Spleen (tissue), 11 donors: ENCODE data around the gene AOC2. TPM values are rescaled to one million over a fixed set of nuclear protein-coding genes. Genes with fewer than 3 reads are reported as not detected.
A peak's percentile ranks its signal among the peaks of the same experiment; 100 is the strongest.

Source experiments
- DNase-seq: peaks from one replicate; pipeline ENCODE4 v3.0.0-alpha.2; 2020
- H3K27ac ChIP-seq, 8 donors: fragments of 200-600 bp; sonication (generic) in 7 of 8; 1 replicate in 4 of 8; 2 replicates in 4 of 8; pipeline versions ENCODE4 v1.5.0 to v1.8.0; 2016 to 2021; ENCODE audit warnings: inconsistent platforms in 4 of 8, mild to moderate bottlenecking in 4 of 8, moderate library complexity in 1 of 8
- H3K27me3 ChIP-seq, 7 donors: fragments of 200-600 bp; sonication (generic) in 6 of 7; replicated peaks in 1 of 7; 1 replicate in 4 of 7; 2 replicates in 3 of 7; pipeline versions ENCODE4 v1.5.0 to v1.8.0; 2016 to 2021; ENCODE audit warnings: inconsistent platforms in 3 of 7, mild to moderate bottlenecking in 1 of 7
- H3K36me3 ChIP-seq, 6 donors: fragments of 200-600 bp; sonication (generic) in 5 of 6; 1 replicate in 4 of 6; 2 replicates in 2 of 6; pipeline versions ENCODE4 v1.5.0 to v1.8.0; 2016 to 2021; ENCODE audit warnings: inconsistent platforms in 2 of 6
- H3K4me1 ChIP-seq, 6 donors: fragments of 200-600 bp; sonication (generic) in 5 of 6; 1 replicate in 3 of 6; 2 replicates in 3 of 6; pipeline versions ENCODE4 v1.5.0 to v1.8.0; 2016 to 2021; ENCODE audit warnings: inconsistent platforms in 3 of 6
- H3K4me3 ChIP-seq, 8 donors: fragments of 200-600 bp; sonication (generic) in 7 of 8; 1 replicate in 4 of 8; 2 replicates in 4 of 8; pipeline versions ENCODE4 v1.5.0 to v1.8.0; 2016 to 2021; ENCODE audit warnings: inconsistent platforms in 4 of 8, mild to moderate bottlenecking in 4 of 8, moderate library complexity in 2 of 8
- H3K9me3 ChIP-seq, 8 donors: fragments of 200-600 bp; sonication (generic) in 7 of 8; 1 replicate in 4 of 8; 2 replicates in 4 of 8; pipeline versions ENCODE4 v1.5.0 to v1.8.0; 2016 to 2021; ENCODE audit warnings: inconsistent platforms in 4 of 8
- POLR2A ChIP-seq, 3 donors: fragments of 450-650 bp; IDR thresholded peaks; one replicate each; pipeline ENCODE4 v1.5.1; 2017; ENCODE audit warnings: antibody characterized with exemption in 3 of 3, mild to moderate bottlenecking in 1 of 3
- POLR2AphosphoS5 ChIP-seq, 3 donors: sonication (generic); formaldehyde crosslinking; IDR thresholded peaks; one replicate each; pipeline ENCODE4 v1.5.1; 2017; ENCODE audit warnings: antibody characterized with exemption in 3 of 3
- WGBS, 5 donors: extraction: QIAGEN DNeasy Blood & Tissue Kit in 3 of 5; methylation state at CpG; one replicate each; pipeline versions ENCODE4 v1.1.5 to v1.1.7; 2013 to 2018; 5-methylcytosine and 5-hydroxymethylcytosine counted together
- intact Hi-C: fragments of 100-400 bp; cut with DNase I; formaldehyde crosslinking; loops from one replicate; pipeline ENCODE4 v1.15.0; 2023; ENCODE audit warnings: low total_unique reads
- polyA plus RNA-seq, 3 donors: library from polyadenylated mRNA; stranded (reverse); fragments of 200-250 nt; gene quantifications; one replicate each; pipeline ENCODE4 v1.2.1, GENCODE V29; 2013
- total RNA-seq, 7 donors: library from RNA; depleted of rRNA in 3 of 7; stranded (reverse); fragments of >200 nt in 3 of 7; fragmentation: NEBNext Ultra II Directional in 4 of 7; extraction: Animal tissue kit (Norgen Biotek cat#: 25700) in 4 of 7; gene quantifications; one replicate each; pipeline versions ENCODE4 v1.1.0 to v1.2.1, GENCODE V29; 2016 to 2021
- TF ChIP-seq, protein P1 (sequence below), 11 experiments: fragments of 200-600 bp in 7 of 11; fragments of 450-650 bp in 4 of 11; sonication (generic) in 4 of 11; IDR thresholded peaks in 8 of 11; conservative IDR thresholded peaks in 3 of 11; 1 replicate in 7 of 11; 2 replicates in 4 of 11; pipeline versions ENCODE4 v1.4.0 to v1.8.0; 2016 to 2021; ENCODE audit warnings: antibody characterized with exemption in 11 of 11, inconsistent platforms in 4 of 11, mild to moderate bottlenecking in 1 of 11
- donor health status: healthy with polysubstance abuse.
- donor health status: DM: no; HTN: no; CAD: no; lungs with moderate emphysema.
- donor health status: DM: no; HTN: no; CAD: no.
- donor health status: Bipolar disorder and iron deficiency.
- donor health status: healthy.
- donor health status: DM: no; HTN: no; CAD: no.
- donor health status: DM: yes; HTN: yes; CAD: no.

Gene AOC2
- total and polyA plus RNA-seq, 10 donors: 0.59 to 3.6 (median 2.6) TPM

DNA sequence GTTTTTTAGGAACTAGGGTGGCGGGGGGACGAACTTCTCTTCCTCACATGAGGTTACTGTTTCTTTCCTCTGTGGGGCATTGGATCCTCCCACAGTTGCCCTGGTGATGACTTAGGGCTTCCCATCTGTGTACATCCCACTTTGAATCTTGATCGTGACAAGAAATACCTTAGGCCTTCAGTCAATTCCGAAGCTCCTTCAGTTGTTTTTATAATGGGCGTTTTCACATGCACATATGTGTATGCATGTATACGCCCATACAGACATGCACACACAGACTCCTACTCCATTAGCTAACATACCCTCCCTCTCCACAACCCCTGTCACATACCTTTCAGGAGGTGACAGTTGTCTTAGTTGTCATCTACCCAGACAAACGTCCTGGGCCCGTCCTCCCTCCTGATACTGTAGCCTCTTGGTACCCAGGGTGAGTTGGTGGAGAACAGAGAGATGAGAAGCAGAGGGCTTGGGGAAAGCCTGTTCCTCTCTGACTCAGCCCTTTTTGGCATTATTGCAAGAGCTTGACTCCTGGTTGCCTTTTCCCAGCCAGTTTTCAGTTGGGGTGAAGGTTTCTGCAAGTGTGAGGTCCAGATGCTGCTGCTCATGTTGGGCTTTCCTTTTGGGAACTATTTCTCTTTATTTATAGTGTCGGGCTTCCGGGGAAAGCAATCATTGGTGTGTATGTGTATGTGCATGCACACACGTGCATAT lies 2.2 kb upstream of the AOC2 start:
- peak overlapping the region in 4 of 8 donors; percentile 40 to 75 (median 54) for H3K27ac ChIP-seq
- peaks cover 0 to 65% (median 17%) of the 10 kb centered on the region in 6 donors for H3K4me1 ChIP-seq
- no peaks in the 10 kb centered on the region for H3K9me3 ChIP-seq
- peaks cover 3 to 91% (median 84%) of the 10 kb centered on the region in 6 donors for H3K36me3 ChIP-seq
- intact Hi-C loops: loop anchor here (2.0 kb wide), 1 partner anchor 95 kb away; no protein-coding TSS in a partner anchor
- H3K4me3 ChIP-seq: no peak overlapping the region
- peak; percentile 28 for DNase-seq
- WGBS, 5 donors: 77 to 88% (median 82%) methylated on average over 11 of the region's 11 CpGs
- TF ChIP-seq POLR2AphosphoS5 (IDR thresholded peaks at IDR 0.05): no peak
- TF ChIP-seq, protein P1, sequence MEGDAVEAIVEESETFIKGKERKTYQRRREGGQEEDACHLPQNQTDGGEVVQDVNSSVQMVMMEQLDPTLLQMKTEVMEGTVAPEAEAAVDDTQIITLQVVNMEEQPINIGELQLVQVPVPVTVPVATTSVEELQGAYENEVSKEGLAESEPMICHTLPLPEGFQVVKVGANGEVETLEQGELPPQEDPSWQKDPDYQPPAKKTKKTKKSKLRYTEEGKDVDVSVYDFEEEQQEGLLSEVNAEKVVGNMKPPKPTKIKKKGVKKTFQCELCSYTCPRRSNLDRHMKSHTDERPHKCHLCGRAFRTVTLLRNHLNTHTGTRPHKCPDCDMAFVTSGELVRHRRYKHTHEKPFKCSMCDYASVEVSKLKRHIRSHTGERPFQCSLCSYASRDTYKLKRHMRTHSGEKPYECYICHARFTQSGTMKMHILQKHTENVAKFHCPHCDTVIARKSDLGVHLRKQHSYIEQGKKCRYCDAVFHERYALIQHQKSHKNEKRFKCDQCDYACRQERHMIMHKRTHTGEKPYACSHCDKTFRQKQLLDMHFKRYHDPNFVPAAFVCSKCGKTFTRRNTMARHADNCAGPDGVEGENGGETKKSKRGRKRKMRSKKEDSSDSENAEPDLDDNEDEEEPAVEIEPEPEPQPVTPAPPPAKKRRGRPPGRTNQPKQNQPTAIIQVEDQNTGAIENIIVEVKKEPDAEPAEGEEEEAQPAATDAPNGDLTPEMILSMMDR (IDR thresholded peaks at IDR 0.05 in 8 of 11, conservative IDR thresholded peaks at IDR 0.05 in 3 of 11): no peak
- no peak for TF ChIP-seq POLR2A (IDR thresholded peaks at IDR 0.05)
- no peaks in the 10 kb centered on the region for H3K27me3 ChIP-seq

DNA sequence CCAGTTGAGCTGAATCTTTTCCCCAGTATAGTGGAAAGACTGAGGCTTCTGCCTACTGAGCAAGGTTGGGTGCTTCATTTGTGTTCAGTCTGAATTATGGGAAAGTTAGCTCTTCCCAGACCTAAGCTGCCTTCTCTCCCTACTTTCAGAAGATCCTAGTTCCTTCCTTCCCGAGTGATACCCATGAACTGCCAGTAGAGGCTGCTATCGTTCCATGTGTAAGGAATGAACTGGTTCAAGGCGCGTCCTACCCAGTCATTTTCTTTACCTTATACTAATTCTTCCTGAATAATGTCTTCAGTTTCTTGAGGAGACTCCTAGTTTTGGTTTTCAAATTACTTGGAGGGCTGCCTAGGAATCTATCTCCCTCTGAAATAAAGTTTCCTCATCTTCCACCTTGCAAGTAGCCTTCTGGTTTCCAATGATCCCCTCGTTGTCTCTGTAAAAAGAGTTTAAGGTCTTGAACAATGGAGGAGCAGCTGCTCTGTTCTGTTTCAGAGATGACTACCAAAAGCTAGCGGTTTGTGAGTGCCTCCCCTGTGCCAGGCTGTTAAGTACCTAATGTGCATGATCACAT lies 934 bp upstream of the AOC2 start:
- intact Hi-C loops: loop anchor here (2.0 kb wide), 1 partner anchor 93 kb away; no protein-coding TSS in a partner anchor
- peaks cover 3 to 78% (median 70%) of the 10 kb centered on the region in 6 donors for H3K36me3 ChIP-seq
- H3K27me3 ChIP-seq: no peaks in the 10 kb centered on the region
- no peaks in the 10 kb centered on the region for H3K9me3 ChIP-seq
- H3K27ac ChIP-seq: peak overlapping the region in 1 of 8 donors; percentile 31
- TF ChIP-seq, protein P1 (IDR thresholded peaks at IDR 0.05 in 8 of 11, conservative IDR thresholded peaks at IDR 0.05 in 3 of 11): peak; percentile 44 to 85 (median 72)
- TF ChIP-seq POLR2A (IDR thresholded peaks at IDR 0.05) (no peak), POLR2AphosphoS5 (IDR thresholded peaks at IDR 0.05) (peak in 1 of 3 donors; percentile 14)
- DNase-seq: peak; percentile 12
- H3K4me3 ChIP-seq: no peak overlapping the region
- H3K4me1 ChIP-seq: peaks cover 0 to 66% (median 19%) of the 10 kb centered on the region in 6 donors
- WGBS, 5 donors: 49 to 57% (median 50%) methylated on average over 6 of the region's 6 CpGs

GRCh38 chr17:42844761-42845555 lies 578 bp downstream of the AOC2 start:
- peaks cover 3 to 62% (median 55%) of the 10 kb centered on the region in 6 donors for H3K36me3 ChIP-seq
- no peaks in the 10 kb centered on the region for H3K9me3 ChIP-seq
- peak; percentile 66 for DNase-seq
- peak overlapping the region in 1 of 8 donors; percentile 24 for H3K27ac ChIP-seq
- WGBS, 5 donors: 84 to 95% (median 92%) methylated on average over 11 to 24 of the region's 24 CpGs
- TF ChIP-seq POLR2AphosphoS5 (IDR thresholded peaks at IDR 0.05) (peak in 2 of 3 donors; percentile 28 to 66), POLR2A (IDR thresholded peaks at IDR 0.05) (no peak)
- H3K4me3 ChIP-seq: no peak overlapping the region
- peaks cover 0 to 70% (median 21%) of the 10 kb centered on the region in 6 donors for H3K4me1 ChIP-seq
- no peaks in the 10 kb centered on the region for H3K27me3 ChIP-seq
- intact Hi-C loops: no loop called here

DNA sequence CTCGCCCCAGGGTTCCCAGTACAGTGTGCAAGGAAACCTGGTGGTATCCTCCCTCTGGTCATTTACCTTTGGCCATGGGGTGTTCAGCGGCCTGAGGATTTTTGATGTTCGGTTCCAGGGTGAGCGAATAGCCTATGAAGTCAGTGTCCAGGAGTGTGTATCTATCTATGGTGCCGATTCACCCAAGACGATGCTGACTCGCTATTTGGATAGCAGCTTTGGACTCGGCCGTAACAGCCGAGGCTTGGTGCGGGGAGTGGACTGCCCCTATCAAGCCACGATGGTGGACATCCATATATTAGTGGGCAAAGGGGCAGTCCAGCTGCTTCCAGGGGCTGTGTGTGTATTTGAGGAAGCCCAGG lies 1.2 kb downstream of the AOC2 start:
- H3K9me3 ChIP-seq: no peaks in the 10 kb centered on the region
- 92 to 95% (median 94%) methylated on average over 11 to 12 of the region's 12 CpGs for WGBS, 5 donors
- TF ChIP-seq, protein P1 (IDR thresholded peaks at IDR 0.05 in 8 of 11, conservative IDR thresholded peaks at IDR 0.05 in 3 of 11): no peak
- no peak for TF ChIP-seq POLR2AphosphoS5 (IDR thresholded peaks at IDR 0.05)
- TF ChIP-seq POLR2A (IDR thresholded peaks at IDR 0.05): no peak
- no peak overlapping the region for H3K4me3 ChIP-seq
- peak overlapping the region in 1 of 8 donors; percentile 38 for H3K27ac ChIP-seq
- H3K36me3 ChIP-seq: peaks cover 3 to 57% (median 50%) of the 10 kb centered on the region in 6 donors
- intact Hi-C loops: no loop called here
- DNase-seq: peak; percentile 39
- H3K27me3 ChIP-seq: no peaks in the 10 kb centered on the region
- peaks cover 0 to 76% (median 22%) of the 10 kb centered on the region in 6 donors for H3K4me1 ChIP-seq
